Chondrocyte (in vitro differentiated cells): ENCODE data around the gene CYBRD1. TPM values are rescaled to one million over a fixed set of nuclear protein-coding genes. Genes with fewer than 3 reads are reported as not detected.
A peak's percentile ranks its signal among the peaks of the same experiment; 100 is the strongest.
"Not testable (repeated sequence)": the region's sequence is repeated elsewhere in the genome, so short reads cannot be mapped to it uniquely, and the experiment has no call there.

Experiments used
- DNase-seq: peaks from one replicate; pipeline ENCODE4 v3.0.0; 2021; ENCODE audit warnings: mixed read lengths, low spot score
- H3K27ac Mint-ChIP-seq: one replicate; pipeline ENCODE4 v1.8.0; 2021; ENCODE audit warnings: mild to moderate bottlenecking, moderate library complexity, mixed read lengths; ENCODE audit not compliant: unreplicated experiment
- H3K27me3 Mint-ChIP-seq: 2 replicates; pipeline ENCODE4 v1.8.0; 2021; ENCODE audit warnings: low read depth, mixed read lengths
- H3K36me3 Mint-ChIP-seq: 2 replicates; pipeline ENCODE4 v1.8.0; 2021; ENCODE audit warnings: low read depth, mixed read lengths
- H3K4me1 Mint-ChIP-seq: 2 replicates; pipeline ENCODE4 v1.8.0; 2021; ENCODE audit warnings: low read depth, mild to moderate bottlenecking, mixed read lengths
- H3K4me3 Mint-ChIP-seq: one replicate; pipeline ENCODE4 v1.8.0; 2021; ENCODE audit warnings: mild to moderate bottlenecking, moderate library complexity, mixed read lengths; ENCODE audit not compliant: unreplicated experiment
- H3K9me3 Mint-ChIP-seq: 2 replicates; pipeline ENCODE4 v1.8.0; 2021; ENCODE audit warnings: low read depth, mixed read lengths
- CTCF ChIP-seq: fragments of 200-600 bp; sonication (generic); IDR thresholded peaks from 2 replicates; pipeline ENCODE4 v1.5.0; 2021; ENCODE audit warnings: antibody characterized with exemption, mild to moderate bottlenecking, moderate library complexity
- total RNA-seq: library from RNA; stranded (reverse); gene quantifications from 3 replicates; pipeline ENCODE4 v1.2.1, GENCODE V29; 2021

The CYBRD1 gene
- total RNA-seq, 1 donor from 2014 or later, result 84.5 TPM

- H3K27me3 Mint-ChIP-seq, result no peaks in the 10 kb centered on the region
- peak overlapping the region; percentile 87 for H3K27ac Mint-ChIP-seq
- no peak for DNase-seq
- H3K4me3 Mint-ChIP-seq, result peak overlapping the region; percentile 59
- peaks cover 4% of the 10 kb centered on the region for H3K9me3 Mint-ChIP-seq
- peaks cover 4% of the 10 kb centered on the region for H3K36me3 Mint-ChIP-seq
- TF ChIP-seq CTCF, result no peak
- H3K4me1 Mint-ChIP-seq, result peaks cover 38% of the 10 kb centered on the region
Observed at GRCh38 chr2:171531291-171531690, 9.0 kb downstream of the CYBRD1 start.

- Mint-ChIP-seq H3K36me3 (peaks cover 4% of the 10 kb centered on the region), H3K27ac (peak overlapping the region; percentile 87), H3K27me3 (no peaks in the 10 kb centered on the region), H3K4me3 (peak overlapping the region; percentile 59), H3K4me1 (peaks cover 38% of the 10 kb centered on the region), H3K9me3 (peaks cover 4% of the 10 kb centered on the region)
- no peak for DNase-seq
- TF ChIP-seq CTCF, result no peak
Observed at GRCh38 chr2:171531836-171532450, 9.7 kb downstream of the CYBRD1 start.

GRCh38 chr2:171533331-171533730 lies 11.1 kb downstream of the CYBRD1 start:
- Mint-ChIP-seq H3K36me3 (peaks cover 4% of the 10 kb centered on the region), H3K4me3 (peak overlapping the region; percentile 9), H3K27ac (no peak overlapping the region), H3K4me1 (peaks cover 38% of the 10 kb centered on the region), H3K27me3 (no peaks in the 10 kb centered on the region), H3K9me3 (peaks cover 4% of the 10 kb centered on the region)
- TF ChIP-seq CTCF, result no peak
- DNase-seq, result no peak

GRCh38 chr2:171535528-171535927 lies 13.3 kb downstream of the CYBRD1 start:
- DNase-seq, H3K27ac Mint-ChIP-seq, H3K36me3 Mint-ChIP-seq, H3K4me3 Mint-ChIP-seq, H3K27me3 Mint-ChIP-seq, H3K9me3 Mint-ChIP-seq: not testable (repeated sequence)
- peaks cover 29% of the 10 kb centered on the region for H3K4me1 Mint-ChIP-seq

GRCh38 chr2:171540437-171540836 lies 18.2 kb downstream of the CYBRD1 start:
- Mint-ChIP-seq H3K27me3 (no peaks in the 10 kb centered on the region), H3K4me3 (no peak overlapping the region), H3K27ac (no peak overlapping the region), H3K4me1 (no peaks in the 10 kb centered on the region), H3K36me3 (peaks cover 7% of the 10 kb centered on the region), H3K9me3 (no peaks in the 10 kb centered on the region)
- no peak for DNase-seq
- TF ChIP-seq CTCF, result no peak
